Measurements from ENCODE around the gene CBL.
A peak's percentile ranks its signal among the peaks of the same experiment; 100 is the strongest.
"Not testable (repeated sequence)": the region's sequence is repeated elsewhere in the genome, so short reads cannot be mapped to it uniquely, and the experiment has no call there.

The CBL gene

DNA sequence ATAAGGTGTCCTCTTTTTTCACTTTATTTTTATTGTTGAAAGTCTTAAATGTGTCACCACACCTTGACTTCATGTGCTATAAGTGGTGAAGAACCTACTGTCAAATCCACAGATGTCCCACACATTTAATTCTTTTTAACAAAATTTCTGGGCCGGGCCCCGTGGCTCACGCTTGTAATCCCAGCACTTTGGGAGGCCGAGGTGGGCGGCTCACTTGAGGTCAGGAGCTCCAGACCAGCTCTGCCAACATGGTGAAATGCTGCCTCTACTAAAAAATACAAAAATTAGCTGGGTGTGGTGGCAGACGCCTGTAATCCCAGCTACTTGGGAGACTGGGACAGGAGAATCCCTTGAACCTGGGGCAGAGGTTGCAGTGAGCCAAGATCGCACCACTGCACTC, 3.0 kb downstream of the CBL start:
- DNase-seq (ENCODE audit: low read depth, low spot score) = no peak

GRCh38 chr11:119210050-119210449, 3.9 kb downstream of the CBL start:
- DNase-seq (ENCODE audit: low read depth, low spot score) = no peak

DNA sequence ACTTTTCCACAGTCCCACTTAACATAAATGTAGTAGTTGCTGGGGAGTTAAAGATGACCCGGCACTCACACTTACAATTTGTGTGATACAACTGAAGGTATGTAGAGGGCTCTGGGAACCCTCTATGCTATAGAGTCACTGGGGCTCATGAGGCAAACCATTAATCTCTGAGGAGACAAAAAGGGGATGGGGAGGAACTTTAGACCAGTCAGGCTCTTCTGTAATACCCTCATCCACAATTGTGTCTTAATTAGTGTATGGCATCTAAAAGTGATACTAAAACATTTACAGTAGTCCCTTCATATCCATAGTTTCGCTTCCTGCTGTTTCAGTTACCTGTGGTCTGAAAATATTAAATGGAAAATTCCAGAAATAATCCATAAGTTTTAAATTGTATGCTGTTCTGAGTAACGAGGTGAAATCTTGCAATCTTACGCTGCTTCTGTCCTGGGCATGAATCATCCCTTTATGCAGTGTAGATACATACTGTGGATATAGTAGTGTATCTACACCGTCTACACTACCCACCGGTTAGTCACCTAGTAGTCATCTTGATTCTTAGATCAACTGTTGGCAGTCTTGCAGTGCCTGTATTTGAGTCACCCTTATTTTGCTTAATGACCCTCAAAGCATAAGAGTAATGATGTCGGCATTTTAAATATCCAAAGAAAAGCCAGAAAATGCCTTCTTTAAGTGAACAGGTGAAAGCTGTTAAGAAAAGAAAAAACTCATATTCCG, 12.2 kb downstream of the CBL start:
- peak; percentile 80 for DNase-seq (ENCODE audit: low read depth, low spot score)

DNA sequence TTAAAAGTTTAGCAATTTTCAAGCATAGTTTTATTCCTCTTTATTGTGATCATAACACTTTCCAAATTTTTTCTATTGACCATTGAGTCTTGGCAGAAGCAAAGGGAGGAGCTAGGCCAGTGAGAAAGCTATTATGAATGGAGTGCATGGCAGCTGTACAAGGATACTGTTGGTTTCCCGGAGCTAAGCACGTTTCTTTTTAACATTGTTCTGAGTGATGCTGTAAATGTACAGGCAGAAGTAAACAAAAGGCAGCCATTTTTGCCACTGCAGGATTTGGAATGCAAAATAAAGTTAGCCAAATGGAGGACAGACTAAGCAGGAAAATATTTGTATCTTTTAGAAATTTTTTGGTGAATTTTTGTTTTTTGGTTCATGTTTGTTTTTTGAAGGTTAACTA, 16.2 kb downstream of the CBL start:
- peak; percentile 57 for DNase-seq (ENCODE audit: low read depth, low spot score)

DNA sequence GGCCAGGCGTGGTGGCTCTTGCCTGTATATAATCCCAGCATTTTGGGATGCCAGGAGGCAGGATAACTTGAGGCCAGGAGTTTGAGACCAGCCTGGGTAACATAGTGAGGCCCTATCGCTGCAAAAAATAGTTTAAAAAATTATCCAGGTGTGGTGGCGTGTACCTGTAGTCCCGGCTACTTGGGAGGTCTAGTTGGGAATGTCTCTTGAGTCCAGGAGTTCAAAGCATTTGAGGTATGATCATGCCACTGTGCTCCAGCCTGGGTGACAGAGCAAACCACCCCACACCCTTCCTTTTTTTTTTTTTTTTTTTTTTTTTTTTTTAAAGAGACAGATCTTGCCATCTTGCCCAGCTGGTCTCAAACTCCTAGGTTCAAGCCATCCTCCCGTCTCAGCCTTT, 16.8 kb downstream of the CBL start:
- no peak for DNase-seq (ENCODE audit: low read depth, low spot score)

DNA sequence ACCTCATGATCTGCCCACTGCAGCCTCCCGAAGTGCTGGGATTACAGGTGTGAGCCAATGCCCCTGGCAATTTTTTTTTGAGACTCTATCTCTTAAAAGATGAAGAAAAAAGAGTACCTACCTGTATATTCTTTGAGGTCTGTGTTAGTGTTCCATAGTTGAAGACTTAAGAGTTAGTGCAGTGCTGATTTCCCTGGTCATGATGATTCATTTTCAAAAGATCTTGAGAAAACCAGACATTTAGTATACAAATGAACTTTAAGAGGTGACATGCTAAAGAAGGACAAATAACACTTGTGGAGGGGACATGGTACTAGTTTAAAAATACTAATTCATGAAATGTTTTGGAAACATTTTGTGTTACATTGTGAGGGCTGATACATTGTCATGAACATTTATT, 17.7 kb downstream of the CBL start:
- peak; percentile 32 for DNase-seq (ENCODE audit: low read depth, low spot score)

GRCh38 chr11:119228535-119229287, 22.6 kb downstream of the CBL start:
- DNase-seq (ENCODE audit: low read depth, low spot score) = not testable (repeated sequence)

GRCh38 chr11:119229288-119229672, 23.1 kb downstream of the CBL start:
- DNase-seq (ENCODE audit: low read depth, low spot score) = no peak

GRCh38 chr11:119229741-119230140, 23.6 kb downstream of the CBL start:
- DNase-seq (ENCODE audit: low read depth, low spot score) = no peak

DNA sequence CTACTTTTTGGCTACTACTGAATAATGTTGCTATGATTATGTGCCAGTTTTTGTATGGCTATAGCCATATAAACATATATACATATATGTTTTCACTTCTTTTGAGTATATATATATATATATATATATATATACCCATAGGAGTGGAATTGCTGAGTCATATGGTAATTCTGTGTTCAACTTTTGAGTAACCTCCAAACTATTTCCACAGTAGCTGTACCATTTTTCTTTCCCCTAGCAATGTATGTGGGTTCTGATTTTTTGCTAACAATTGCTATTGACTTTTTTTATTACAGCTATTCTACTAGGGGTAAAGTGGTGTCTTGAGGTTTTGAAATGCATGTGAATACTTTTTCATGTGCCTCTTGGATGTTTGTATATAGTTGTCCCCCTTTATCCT, 30.4 kb downstream of the CBL start:
- DNase-seq (ENCODE audit: low read depth, low spot score) = no peak

DNA sequence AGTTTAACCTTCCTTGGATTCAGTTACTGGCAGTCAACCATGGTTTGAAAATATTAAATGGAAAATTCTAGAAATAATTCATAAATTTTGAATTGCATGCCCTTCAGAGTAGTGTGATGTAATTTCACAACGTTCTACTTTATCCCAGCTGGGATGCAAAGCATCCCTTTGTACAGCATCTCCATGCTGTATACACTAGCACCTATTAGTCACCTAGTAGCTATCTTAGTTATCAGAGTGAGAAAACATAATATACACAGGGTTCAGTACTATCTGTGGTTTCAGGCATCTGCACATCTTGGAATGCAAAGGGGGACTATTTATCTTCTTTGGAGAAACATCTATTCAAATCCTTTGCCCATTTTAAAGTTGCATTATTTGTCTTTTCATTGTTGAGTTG, 30.8 kb downstream of the CBL start:
- no peak for DNase-seq (ENCODE audit: low read depth, low spot score)

GRCh38 chr11:119237515-119237914, 31.4 kb downstream of the CBL start:
- DNase-seq (ENCODE audit: low read depth, low spot score) = no peak

DNA sequence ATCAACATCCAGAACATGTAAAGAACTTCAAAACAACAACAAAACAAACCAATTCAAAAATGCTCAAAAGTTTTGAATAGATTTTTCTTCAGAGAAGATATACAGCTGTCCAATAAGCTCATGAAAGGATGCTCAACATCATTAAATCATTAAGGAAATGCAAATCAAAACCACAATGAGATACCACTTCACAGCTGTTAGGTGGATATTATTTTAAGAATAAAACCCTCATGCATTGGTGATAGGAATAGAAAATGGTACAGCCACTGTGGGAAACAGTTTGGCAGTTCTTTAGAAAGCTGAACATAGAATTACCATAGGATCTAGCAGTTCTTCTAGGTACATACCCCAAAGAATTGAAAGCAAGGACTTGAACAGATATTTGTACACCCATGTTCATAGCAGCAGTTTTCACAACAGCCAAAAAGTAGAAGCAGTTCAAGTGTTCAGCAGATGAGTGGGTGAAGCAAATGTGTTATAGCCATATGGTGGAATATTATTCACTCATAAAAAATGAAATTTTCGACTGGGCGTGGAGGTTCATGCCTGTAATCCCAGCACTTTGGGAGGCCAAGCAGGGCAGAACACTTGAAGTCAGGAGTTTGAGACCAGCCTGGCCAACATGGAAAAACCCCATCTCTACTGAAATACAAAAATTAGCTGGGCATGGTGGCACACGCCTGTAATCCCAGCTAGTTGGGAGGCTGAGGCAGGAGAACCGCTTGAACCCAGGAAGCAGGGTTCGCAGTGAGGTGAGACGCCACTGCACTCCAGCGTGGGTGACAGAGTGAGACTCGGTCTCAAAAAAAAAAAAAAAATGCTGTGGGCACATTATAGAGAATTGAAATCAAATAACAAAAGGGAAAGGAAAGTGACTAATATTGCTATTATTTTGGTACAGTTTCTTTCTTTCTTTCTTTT, 42.9 kb downstream of the CBL start:
- DNase-seq (ENCODE audit: low read depth, low spot score) = no peak

DNA sequence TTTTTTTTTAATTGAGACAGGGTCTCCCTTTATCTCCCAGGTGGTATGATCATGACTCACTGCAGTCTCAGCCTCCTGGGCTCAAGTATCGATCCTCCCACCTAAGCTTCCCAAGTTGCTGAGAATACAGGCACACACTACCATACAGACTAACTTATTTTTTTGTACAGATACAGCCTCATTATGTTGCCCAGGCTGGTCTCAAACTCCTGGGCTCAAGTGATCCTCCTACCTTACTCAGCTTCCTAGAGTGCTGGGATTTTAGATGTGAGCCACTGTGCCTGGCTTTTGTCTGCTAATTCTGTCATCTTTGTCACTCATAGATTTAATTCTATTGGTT, 43.5 kb downstream of the CBL start:
- DNase-seq (ENCODE audit: low read depth, low spot score) = peak; percentile 7

DNA sequence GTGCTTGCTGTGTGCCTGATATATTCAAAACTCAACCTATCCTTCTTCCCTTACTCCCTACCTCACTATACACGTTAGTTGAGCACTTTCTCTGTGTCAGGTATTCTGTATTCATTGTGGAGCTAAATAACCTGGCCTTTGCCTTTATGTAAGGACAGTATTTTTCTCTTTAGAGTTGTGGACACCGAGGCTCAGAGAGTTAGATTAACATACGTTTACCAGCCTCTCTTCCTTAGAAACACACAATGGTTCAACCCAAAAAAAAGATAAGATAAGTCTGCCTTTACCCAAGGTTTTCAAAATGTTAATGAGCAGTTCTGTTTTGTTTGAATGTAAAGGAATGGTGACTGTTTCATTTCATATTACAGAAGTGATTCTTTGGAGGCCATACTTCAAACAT, 45.0 kb downstream of the CBL start:
- DNase-seq (ENCODE audit: low read depth, low spot score) = no peak

DNA sequence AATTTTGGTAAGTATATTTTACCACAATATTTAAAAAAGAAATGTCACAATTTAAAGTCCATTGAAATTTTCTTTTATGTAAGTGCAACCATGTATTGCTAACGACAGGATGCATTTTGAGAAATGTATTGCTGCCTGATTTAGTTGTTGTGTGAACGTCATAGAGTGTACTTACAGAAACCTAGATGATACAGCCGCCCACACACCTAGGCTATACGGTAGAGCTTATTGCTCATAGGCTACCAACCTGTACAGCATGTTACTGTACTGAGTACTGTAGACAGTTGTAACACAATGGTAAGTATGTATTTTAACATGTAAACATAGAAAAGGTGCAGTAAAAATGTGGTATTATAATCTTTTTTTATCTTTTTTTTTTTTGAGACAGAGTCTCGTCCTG, 48.1 kb downstream of the CBL start:
- no peak for DNase-seq (ENCODE audit: low read depth, low spot score)

DNA sequence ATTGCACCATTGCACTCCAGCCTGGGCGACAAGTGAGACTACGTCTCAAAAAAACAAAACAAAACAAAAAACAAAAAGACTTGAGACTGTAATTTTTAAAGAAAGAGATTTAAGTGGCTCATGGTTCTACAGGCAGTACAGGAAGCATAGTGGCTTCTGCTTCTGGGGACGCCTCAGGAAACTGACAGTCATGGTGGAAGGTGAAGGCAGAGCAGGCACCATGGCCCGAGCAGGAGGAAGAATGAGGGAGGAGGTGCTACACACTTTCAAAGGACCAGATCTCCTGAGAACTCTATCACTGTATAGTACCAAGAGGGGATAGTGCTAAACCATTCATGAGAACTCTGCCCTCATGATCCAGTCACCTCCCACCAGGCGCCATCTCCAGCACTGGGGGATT, 52.0 kb downstream of the CBL start:
- no peak for DNase-seq (ENCODE audit: low read depth, low spot score)

GRCh38 chr11:119258983-119259382, 52.8 kb downstream of the CBL start:
- no peak for DNase-seq (ENCODE audit: low read depth, low spot score)

DNA sequence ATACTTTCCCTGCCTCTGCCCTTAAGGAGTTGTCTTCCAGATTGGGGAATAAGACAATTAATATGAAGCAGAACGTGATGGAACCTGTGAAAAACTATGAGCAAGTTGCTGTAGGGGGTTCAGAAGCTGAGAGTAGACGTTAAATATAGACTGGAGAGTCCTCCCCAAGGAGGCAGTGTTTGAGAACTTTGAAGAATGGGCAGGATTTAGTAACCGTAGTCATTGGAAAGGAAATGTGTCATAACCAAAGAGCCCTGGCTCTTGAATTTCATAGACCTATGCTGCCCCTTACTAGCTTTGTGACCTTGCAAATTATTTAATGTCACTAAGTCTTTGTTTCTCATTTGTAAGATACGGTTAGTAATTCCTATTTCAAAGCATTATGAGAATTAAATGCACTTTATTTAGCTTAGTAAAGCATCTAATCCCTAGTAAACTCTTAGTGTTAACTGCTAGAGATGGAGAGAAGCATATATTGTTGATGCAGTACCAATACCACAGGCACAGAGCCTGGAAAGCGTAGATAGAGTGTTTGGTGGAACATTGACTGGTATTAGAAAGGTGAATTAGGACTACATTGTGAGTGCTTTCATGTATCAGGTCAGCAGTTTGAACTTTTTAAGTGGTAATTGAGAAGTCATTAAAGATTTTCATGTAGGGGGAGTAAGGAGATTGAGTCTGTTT, 56.7 kb downstream of the CBL start:
- DNase-seq (ENCODE audit: low read depth, low spot score) = peak; percentile 4

DNA sequence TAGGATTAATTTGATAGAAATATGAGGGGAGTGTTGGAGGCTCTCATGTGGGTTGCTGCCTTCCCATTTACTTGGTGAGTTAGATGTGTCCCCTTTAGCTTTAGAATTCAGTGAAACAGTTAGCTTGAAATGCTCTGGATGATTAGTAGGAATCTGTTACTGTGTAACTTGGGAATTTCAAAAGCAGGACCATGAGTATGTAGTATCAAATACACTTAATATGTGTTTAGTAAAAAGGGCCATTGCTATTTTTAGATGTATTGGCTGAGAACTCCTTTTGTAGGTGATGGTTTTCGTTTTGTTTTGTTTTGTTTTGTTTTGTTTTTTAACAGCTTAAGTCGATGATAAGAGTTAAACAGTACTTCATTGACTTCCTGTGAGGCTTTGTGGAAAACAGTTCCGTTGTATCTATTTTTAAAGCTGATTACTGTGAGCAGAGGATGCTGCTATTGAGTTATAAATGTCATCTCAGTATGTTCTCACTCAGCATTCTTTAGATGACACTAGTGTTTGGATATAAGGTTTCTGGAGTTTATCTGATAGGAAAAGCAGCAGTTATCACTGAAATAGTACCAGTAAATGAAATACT, 57.3 kb downstream of the CBL start:
- no peak for DNase-seq (ENCODE audit: low read depth, low spot score)

DNA sequence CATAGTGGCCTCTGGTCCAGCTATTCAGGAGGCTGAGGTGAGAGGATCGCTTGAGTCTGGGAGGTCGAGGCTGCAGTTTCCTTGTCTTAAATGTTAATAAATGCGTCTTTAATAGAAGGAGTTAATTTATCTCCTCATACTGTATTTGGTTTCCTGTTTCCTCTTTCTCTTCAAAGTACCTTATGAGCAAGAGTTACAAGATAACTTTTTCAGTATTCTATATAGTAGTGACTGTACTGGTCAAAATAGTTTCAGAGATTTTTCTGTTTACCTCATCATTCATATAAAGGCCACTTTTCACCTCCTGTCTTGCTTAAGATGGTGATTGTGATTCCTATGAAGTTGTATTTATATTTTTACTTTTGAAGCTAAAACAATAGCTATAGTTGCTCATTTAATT, 59.9 kb downstream of the CBL start:
- no peak for DNase-seq (ENCODE audit: low read depth, low spot score)
